GM19467 (cell line): ENCODE data around the gene HPCAL1.

Source experiments
- ATAC-seq: cut with Tn5 transposase; IDR thresholded peaks from one replicate; pipeline ENCODE4 v1.9.1; 2021; ENCODE audit warnings: mild to moderate bottlenecking, moderate library complexity; ENCODE audit not compliant: unreplicated experiment

HPCAL1 gene

GRCh38 chr2:10366601-10367270, 64.0 kb downstream of the HPCAL1 start:
- ATAC-seq: no peak

GRCh38 chr2:10367472-10368439, 65.1 kb downstream of the HPCAL1 start:
- ATAC-seq: no peak

- no peak for ATAC-seq
Measured at GRCh38 chr2:10368491-10369231, 66.0 kb downstream of the HPCAL1 start.

GRCh38 chr2:10369269-10370255, 66.9 kb downstream of the HPCAL1 start:
- ATAC-seq: no peak

- ATAC-seq: no peak
Measured at GRCh38 chr2:10370390-10370789, 67.7 kb downstream of the HPCAL1 start.

GRCh38 chr2:10370895-10371294, 68.2 kb downstream of the HPCAL1 start:
- no peak for ATAC-seq

- ATAC-seq: no peak
Measured at GRCh38 chr2:10371441-10372196, 68.9 kb downstream of the HPCAL1 start.

- no peak for ATAC-seq
Measured at GRCh38 chr2:10372203-10372861, 69.6 kb downstream of the HPCAL1 start.

GRCh38 chr2:10372862-10373240, 70.1 kb downstream of the HPCAL1 start:
- ATAC-seq: no peak

- ATAC-seq: no peak
Measured at GRCh38 chr2:10373931-10374330, 71.2 kb downstream of the HPCAL1 start.

- ATAC-seq: no peak
Measured at GRCh38 chr2:10374362-10374943, 71.7 kb downstream of the HPCAL1 start.

GRCh38 chr2:10375570-10376281, 73.0 kb downstream of the HPCAL1 start:
- no peak for ATAC-seq

- no peak for ATAC-seq
Measured at GRCh38 chr2:10377052-10377746, 74.5 kb downstream of the HPCAL1 start.

GRCh38 chr2:10377747-10378085, 75.0 kb downstream of the HPCAL1 start:
- ATAC-seq: no peak

- peak; percentile 71 for ATAC-seq
Measured at GRCh38 chr2:10378189-10378588, 75.5 kb downstream of the HPCAL1 start.

GRCh38 chr2:10380048-10380926, 77.6 kb downstream of the HPCAL1 start:
- ATAC-seq: no peak

GRCh38 chr2:10381997-10382353, 79.3 kb downstream of the HPCAL1 start:
- ATAC-seq: no peak
